HFF-Myc (cell line): ENCODE results near the gene TPM2.

Experiments used
- DNase-seq: peaks from one replicate; pipeline ENCODE4 v3.0.0-alpha.2; 2011; ENCODE audit warnings: low read depth; ENCODE audit errors: extremely low read depth
- H3K4me3 ChIP-seq: replicated peaks from 2 replicates; pipeline ENCODE4 v1.5.1; 2011; ENCODE audit warnings: low read depth, mild to moderate bottlenecking, control low read depth, low read length
- TF ChIP-seq, protein P1 (sequence below): IDR thresholded peaks from 2 replicates; pipeline ENCODE4 v1.5.1; 2012; ENCODE audit warnings: mild to moderate bottlenecking, low read depth, low read length, control low read depth; ENCODE audit errors: missing control alignments

The TPM2 gene

DNA sequence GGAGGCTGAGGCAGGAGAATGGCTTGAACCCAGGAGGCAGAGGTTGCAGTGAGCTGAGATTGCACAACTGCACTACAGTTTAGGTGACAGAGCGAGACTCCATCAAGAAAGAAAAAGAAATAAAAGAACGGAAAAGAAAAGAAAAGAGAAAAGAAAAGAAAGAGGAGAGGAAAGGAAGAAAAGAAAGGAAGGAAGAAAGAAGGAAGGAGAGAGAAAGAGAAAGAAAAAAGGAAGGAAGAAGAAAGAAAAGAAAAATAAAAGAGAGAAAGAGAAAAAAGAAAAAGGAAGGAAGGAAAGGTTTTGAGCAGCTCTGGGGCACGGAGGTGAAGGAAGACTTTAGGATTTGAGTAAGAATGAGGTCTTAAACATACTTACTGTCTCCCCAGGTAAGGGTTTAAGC, 23.9 kb upstream of the TPM2 start:
- DNase-seq: no peak
- TF ChIP-seq, protein P1, sequence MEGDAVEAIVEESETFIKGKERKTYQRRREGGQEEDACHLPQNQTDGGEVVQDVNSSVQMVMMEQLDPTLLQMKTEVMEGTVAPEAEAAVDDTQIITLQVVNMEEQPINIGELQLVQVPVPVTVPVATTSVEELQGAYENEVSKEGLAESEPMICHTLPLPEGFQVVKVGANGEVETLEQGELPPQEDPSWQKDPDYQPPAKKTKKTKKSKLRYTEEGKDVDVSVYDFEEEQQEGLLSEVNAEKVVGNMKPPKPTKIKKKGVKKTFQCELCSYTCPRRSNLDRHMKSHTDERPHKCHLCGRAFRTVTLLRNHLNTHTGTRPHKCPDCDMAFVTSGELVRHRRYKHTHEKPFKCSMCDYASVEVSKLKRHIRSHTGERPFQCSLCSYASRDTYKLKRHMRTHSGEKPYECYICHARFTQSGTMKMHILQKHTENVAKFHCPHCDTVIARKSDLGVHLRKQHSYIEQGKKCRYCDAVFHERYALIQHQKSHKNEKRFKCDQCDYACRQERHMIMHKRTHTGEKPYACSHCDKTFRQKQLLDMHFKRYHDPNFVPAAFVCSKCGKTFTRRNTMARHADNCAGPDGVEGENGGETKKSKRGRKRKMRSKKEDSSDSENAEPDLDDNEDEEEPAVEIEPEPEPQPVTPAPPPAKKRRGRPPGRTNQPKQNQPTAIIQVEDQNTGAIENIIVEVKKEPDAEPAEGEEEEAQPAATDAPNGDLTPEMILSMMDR: no peak
- H3K4me3 ChIP-seq: no peak overlapping the region

GRCh38 chr9:35712762-35713400, 23.2 kb upstream of the TPM2 start:
- no peak overlapping the region for H3K4me3 ChIP-seq
- TF ChIP-seq, protein P1: no peak
- DNase-seq: no peak

- TF ChIP-seq, protein P1: no peak
- H3K4me3 ChIP-seq: no peak overlapping the region
- no peak for DNase-seq
Measured at GRCh38 chr9:35711501-35712428, 22.0 kb upstream of the TPM2 start.

GRCh38 chr9:35710818-35711500, 21.2 kb upstream of the TPM2 start:
- DNase-seq: no peak
- TF ChIP-seq, protein P1: no peak
- no peak overlapping the region for H3K4me3 ChIP-seq

GRCh38 chr9:35708146-35708545, 18.4 kb upstream of the TPM2 start:
- no peak for DNase-seq
- TF ChIP-seq, protein P1: no peak
- no peak overlapping the region for H3K4me3 ChIP-seq

DNA sequence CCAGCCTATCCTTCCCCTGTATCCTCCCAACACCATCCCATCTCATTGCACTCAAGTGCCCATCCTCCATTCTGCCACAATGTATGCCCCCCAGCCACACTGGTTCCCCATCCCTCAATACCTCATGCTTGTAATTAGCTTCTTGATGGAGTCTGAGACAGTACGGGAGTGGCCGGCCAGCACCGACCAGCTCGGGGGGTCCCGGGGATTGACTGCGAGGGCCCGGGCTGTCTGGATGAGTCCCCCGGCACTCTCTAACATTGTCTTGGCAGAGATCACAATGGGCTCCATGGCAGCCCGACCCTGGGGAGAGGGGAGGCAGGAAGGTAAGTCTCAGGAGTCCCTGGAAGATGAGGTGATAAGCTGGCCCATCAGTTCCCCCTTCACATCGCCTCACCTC, 17.2 kb upstream of the TPM2 start:
- DNase-seq: no peak
- TF ChIP-seq, protein P1: no peak
- H3K4me3 ChIP-seq: no peak overlapping the region
